NCI-H526 (cell line): ENCODE results near the gene ERICH2.

ENCODE experiments used
- DNase-seq, 2 experiments: peaks; one replicate each; lab custom pipeline; 2025; lab: John Stamatoyannopoulos, UW

The ERICH2 gene

DNA sequence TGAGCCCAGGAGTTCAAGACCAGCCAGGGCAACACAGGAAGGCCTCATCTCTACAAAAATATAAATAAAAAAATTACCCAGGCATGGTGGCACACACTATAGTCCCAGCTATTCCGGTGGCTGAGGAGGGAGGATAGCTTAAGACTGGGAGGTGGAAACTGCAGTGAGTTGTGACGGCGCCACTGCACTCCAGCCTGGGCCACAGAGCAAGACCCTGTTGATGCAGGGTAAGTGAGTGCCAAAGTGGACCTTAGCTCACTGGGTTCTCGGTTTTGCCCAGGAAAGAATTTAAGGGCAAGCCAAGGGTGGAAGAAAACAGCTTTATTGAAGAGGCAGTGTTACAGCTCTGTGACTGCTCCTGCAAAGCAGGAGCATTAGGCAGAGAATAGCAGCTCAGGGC is 6.9 kb upstream of the ERICH2 start:
- no peak for DNase-seq

DNA sequence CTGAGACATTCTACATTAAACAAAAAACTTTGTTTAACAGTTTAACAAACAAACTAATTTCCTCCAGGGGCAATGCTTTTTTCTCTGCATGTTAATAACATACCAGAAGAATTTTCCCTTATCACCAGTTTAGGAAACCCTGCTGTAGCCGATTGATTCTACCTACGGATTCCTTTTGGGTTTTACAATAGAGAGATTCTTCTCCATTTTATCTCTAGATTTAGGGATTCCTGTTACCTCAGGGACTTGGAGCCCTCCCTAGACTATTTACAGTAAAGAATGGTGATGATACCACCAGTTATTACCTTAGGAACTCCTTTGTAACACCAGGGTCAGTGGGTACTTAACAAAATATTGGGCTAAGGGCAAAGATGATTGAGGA is 5.3 kb upstream of the ERICH2 start:
- no peak for DNase-seq

GRCh38 chr2:170766693-170767092 is 3.5 kb upstream of the ERICH2 start:
- DNase-seq: no peak

- DNase-seq: peak; percentile 61 to 93
These were observed 635 bp downstream of the ERICH2 start for GRCh38 chr2:170770606-170771420.

- DNase-seq: no peak
These were observed 1.3 kb downstream of the ERICH2 start for GRCh38 chr2:170771421-170771937.

- no peak for DNase-seq
These were observed 2.1 kb downstream of the ERICH2 start for GRCh38 chr2:170772295-170772694.

DNA sequence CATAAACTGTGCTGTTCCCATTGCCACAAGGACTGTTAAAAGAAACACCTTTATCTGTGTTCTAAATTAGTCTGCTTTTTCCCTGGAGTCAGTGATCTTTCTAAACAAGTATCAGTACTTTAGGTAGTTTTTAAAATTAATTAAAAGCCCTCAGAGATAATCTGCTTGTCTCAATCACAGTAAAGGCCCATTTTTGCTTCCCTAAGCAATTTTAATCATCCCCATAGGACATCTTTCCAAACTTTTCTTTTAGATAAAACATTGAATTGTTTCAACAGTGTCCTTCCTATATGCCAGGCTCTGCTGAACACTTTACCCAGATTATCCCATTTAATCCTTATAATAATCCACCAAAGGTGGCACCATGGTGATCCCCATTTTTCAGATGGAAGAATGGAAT is 3.9 kb downstream of the ERICH2 start:
- no peak for DNase-seq

DNA sequence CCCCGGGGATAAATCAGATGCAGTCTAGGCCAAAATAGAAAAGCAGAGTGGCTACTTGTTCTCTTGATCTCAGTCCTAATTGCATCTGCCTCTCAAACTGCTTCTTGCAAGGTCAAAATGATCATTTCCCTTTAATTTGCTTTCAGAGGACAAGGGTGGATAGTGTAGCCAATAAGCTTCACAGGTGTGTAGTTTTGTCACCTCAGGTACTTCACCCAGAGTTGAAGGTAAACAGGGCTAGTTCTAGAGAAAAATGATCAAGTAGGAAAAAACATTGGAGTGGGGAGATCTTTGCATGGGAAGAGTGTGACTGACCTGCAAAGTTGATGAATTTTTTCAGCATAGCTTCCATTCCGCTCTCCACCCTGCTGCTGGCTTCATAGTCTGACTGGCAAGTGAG is 8.7 kb downstream of the ERICH2 start:
- no peak for DNase-seq

DNA sequence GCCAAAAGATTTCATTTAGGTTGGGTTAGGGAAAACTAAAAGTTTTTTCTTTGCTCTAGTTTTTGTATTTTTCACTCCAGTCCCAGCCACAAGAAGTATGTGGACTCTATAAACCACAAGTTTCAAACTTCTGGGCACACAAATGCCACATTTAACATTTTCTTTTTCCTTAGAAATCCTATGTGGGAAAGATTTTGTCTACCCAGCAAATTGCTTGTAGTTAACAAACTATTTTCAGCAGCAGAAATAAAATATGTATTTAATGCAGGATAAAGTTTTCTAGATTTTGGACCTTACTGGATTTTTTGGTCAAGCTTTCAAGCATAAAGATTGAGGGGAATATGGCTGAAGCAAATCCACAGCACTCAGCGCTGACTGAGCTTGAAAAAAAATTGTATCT is 9.1 kb downstream of the ERICH2 start:
- DNase-seq: no peak

- DNase-seq: no peak
These were observed 12.5 kb downstream of the ERICH2 start for GRCh38 chr2:170782673-170783072.

GRCh38 chr2:170783549-170783948 is 13.4 kb downstream of the ERICH2 start:
- DNase-seq: no peak

GRCh38 chr2:170798996-170799395 is 28.8 kb downstream of the ERICH2 start:
- no peak for DNase-seq

DNA sequence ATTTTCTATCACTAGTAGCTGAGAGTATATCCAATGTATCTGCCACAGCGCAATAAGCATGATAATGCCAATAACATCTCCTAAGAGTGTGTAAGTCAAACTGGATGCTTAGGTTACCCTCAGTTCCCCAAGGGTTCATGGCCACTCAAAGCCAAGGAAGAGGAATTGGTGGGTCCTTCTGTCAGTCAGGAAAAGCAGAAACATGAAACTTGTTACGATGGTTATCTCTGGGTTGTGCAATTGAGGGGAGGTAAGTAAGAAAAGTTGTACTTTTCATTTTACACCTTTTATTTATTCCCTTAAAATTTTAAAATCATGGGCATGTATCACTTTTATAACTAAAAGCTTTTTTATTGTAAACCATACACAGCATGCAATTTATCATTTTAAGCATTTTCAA is 36.4 kb downstream of the ERICH2 start:
- DNase-seq: no peak

GRCh38 chr2:170812710-170813600 is 42.8 kb downstream of the ERICH2 start:
- DNase-seq: peak; percentile 55 to 93

DNA sequence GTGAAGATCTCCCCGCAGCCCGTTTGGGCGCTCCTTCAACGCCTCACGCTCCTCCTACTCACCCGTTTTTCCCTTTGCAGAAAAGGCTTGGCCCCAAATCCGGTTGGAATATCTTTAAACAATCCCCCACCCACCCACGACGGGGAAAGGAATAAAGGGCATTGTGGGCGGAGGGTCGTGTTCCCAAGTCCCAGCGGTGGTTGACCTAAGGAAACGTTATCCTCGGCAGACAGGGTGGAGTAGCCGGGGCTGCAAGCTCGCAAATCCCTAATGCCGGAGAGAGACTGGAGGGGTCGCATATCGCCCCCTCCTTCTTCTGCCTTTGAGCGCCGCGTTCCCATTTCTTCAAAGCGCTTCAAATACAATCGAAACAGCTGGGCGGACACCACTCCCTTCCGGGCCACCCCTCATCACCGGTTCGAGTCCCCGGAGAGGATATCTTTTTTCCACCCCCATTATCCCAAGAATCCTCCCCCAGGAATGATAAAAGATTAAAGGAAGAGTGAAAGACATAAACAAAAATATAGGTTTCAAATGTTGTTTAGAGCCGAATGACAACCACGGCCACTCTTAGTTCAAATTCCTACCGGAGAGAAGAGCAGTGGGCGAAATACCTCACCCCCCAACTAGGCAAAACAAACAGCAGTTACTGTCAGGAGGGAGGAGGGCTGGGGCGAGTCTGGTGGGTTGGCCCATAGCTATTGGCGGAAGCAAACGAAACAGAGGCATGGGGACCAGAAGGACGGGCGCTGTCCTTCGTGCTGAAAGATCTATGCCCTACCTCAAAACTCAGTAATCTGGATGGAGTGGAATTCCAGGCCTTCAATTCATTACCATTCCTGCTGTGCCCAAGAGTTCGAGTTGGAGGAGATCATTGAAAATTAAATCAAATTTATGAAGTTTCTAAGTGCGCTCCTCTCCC is 43.7 kb downstream of the ERICH2 start:
- DNase-seq: no peak

DNA sequence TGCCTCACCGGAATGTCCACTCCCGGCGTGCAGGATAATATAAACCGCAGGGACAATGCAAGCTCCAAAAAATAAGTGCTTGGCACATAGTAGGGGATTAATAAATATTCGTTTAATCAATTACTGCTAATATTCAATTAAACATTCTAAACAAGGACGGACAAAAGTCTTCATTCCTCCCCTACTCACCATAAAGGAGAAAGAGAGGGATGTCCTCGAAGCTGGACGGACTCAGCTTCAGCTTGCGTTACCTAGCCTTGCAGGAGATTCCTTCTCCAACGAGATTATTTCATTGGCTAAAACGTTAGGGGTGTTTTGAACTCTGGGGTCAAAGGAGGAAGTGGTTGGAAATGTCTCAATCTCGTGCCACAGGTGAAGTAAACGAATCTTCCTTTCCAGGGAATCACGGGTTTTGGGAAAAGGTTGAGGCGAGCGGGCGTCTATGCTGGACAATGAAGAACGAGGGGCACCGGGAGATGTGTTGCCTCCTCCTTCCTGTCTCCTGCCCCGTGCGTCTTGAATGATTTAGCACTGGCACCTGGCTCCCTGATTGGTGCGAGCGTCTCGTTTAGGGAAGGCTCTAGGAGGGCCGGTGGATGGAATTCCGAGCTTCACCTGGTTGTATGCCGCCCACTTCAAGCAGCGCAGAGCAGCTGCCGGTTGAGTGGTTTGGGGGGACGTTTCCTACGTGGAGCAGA is 44.5 kb downstream of the ERICH2 start:
- DNase-seq: peak; percentile 26 to 48

- DNase-seq: peak in 1 of 2 experiments; percentile 76
These were observed 45.1 kb downstream of the ERICH2 start for GRCh38 chr2:170815311-170815710.

- peak; percentile 65 to 95 for DNase-seq
These were observed 45.7 kb downstream of the ERICH2 start for GRCh38 chr2:170815746-170816503.

DNA sequence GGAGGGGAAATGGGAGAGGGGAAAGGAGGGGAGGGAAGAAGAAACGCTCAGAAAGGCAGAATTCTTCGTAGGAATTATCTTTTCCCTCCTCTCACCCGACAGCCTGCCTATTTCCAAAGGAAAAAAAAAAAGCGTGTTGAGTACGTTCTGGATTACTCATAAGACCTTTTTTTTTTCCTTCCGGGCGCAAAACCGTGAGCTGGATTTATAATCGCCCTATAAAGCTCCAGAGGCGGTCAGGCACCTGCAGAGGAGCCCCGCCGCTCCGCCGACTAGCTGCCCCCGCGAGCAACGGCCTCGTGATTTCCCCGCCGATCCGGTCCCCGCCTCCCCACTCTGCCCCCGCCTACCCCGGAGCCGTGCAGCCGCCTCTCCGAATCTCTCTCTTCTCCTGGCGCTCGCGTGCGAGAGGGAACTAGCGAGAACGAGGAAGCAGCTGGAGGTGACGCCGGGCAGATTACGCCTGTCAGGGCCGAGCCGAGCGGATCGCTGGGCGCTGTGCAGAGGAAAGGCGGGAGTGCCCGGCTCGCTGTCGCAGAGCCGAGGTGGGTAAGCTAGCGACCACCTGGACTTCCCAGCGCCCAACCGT is 46.4 kb downstream of the ERICH2 start, which contains the start of gene GAD1:
TSS of gene GAD1 (plus strand) at position 384 of the 589 bp plus-strand sequence. CDS start 1,705 bp downstream, outside the sequence.
- DNase-seq: peak; percentile 80 to 94
